ENCODE measurements around the gene PYGB.

PYGB gene

GRCh38 chr20:25328954-25329498 lies 81.1 kb downstream of the PYGB start:
- no peak for TF ChIP-seq REST (IDR thresholded peaks at IDR 0.05; ENCODE audit: insufficient read depth in 1 of 2, low read depth in 2 of 2, low read length in 2 of 2)
- no peak for TF ChIP-seq TAF1 (IDR thresholded peaks at IDR 0.05; ENCODE audit: borderline replicate concordance, insufficient read depth, low read length)
- TF ChIP-seq POLR2AphosphoS5 (IDR thresholded peaks at IDR 0.05; ENCODE audit: low read depth, low read length): no peak
- no peak for TF ChIP-seq SIN3A (IDR thresholded peaks at IDR 0.05; ENCODE audit: borderline replicate concordance, insufficient read depth, low read length)
- TF ChIP-seq FOXP2 (optimal IDR thresholded peaks at IDR 0.05; ENCODE audit: borderline replicate concordance, extremely low read depth, extremely low read length, insufficient read depth): no peak

- TF ChIP-seq TAF1 (IDR thresholded peaks at IDR 0.05; ENCODE audit: borderline replicate concordance, insufficient read depth, low read length) (no peak), SIN3A (IDR thresholded peaks at IDR 0.05; ENCODE audit: borderline replicate concordance, insufficient read depth, low read length) (no peak), FOXP2 (optimal IDR thresholded peaks at IDR 0.05; ENCODE audit: borderline replicate concordance, extremely low read depth, extremely low read length, insufficient read depth) (no peak), REST (IDR thresholded peaks at IDR 0.05; ENCODE audit: insufficient read depth in 1 of 2, low read depth in 2 of 2, low read length in 2 of 2) (no peak), POLR2AphosphoS5 (IDR thresholded peaks at IDR 0.05; ENCODE audit: low read depth, low read length) (no peak)
Observed at GRCh38 chr20:25336561-25337422, 88.9 kb downstream of the PYGB start.

GRCh38 chr20:25338112-25339023 lies 90.5 kb downstream of the PYGB start:
- TF ChIP-seq POLR2AphosphoS5 (IDR thresholded peaks at IDR 0.05; ENCODE audit: low read depth, low read length): no peak
- no peak for TF ChIP-seq SIN3A (IDR thresholded peaks at IDR 0.05; ENCODE audit: borderline replicate concordance, insufficient read depth, low read length)
- TF ChIP-seq TAF1 (IDR thresholded peaks at IDR 0.05; ENCODE audit: borderline replicate concordance, insufficient read depth, low read length): no peak
- TF ChIP-seq FOXP2 (optimal IDR thresholded peaks at IDR 0.05; ENCODE audit: borderline replicate concordance, extremely low read depth, extremely low read length, insufficient read depth): no peak
- TF ChIP-seq REST (IDR thresholded peaks at IDR 0.05; ENCODE audit: insufficient read depth in 1 of 2, low read depth in 2 of 2, low read length in 2 of 2): no peak

- no peak for TF ChIP-seq FOXP2 (optimal IDR thresholded peaks at IDR 0.05; ENCODE audit: borderline replicate concordance, extremely low read depth, extremely low read length, insufficient read depth)
Observed at GRCh38 chr20:25339608-25340007, 91.7 kb downstream of the PYGB start.

GRCh38 chr20:25340380-25340779 lies 92.5 kb downstream of the PYGB start:
- no peak for TF ChIP-seq FOXP2 (optimal IDR thresholded peaks at IDR 0.05; ENCODE audit: borderline replicate concordance, extremely low read depth, extremely low read length, insufficient read depth)
- TF ChIP-seq TAF1 (IDR thresholded peaks at IDR 0.05; ENCODE audit: borderline replicate concordance, insufficient read depth, low read length): no peak
- no peak for TF ChIP-seq SIN3A (IDR thresholded peaks at IDR 0.05; ENCODE audit: borderline replicate concordance, insufficient read depth, low read length)
- no peak for TF ChIP-seq POLR2AphosphoS5 (IDR thresholded peaks at IDR 0.05; ENCODE audit: low read depth, low read length)
- no peak for TF ChIP-seq REST (IDR thresholded peaks at IDR 0.05; ENCODE audit: insufficient read depth in 1 of 2, low read depth in 2 of 2, low read length in 2 of 2)

Measured in PFSK-1 (cell line).